KMS-11 (cell line): Measurements from ENCODE around the gene GTF2H1.

Experiments
- H2AFZ ChIP-seq: fragments of 200-600 bp; sonication (generic); 2 replicates; pipeline ENCODE4 v1.6.1; 2016; ENCODE audit warnings: antibody characterized with exemption, mixed run types, low read depth
- H3K27ac ChIP-seq: fragments of 200-600 bp; sonication (generic); 2 replicates; pipeline ENCODE4 v1.6.1; 2016; ENCODE audit warnings: mild to moderate bottlenecking, mixed run types
- H3K27me3 ChIP-seq: fragments of 200-600 bp; sonication (generic); 2 replicates; pipeline ENCODE4 v1.6.1; 2017; ENCODE audit warnings: mild to moderate bottlenecking, low read depth, mixed run types, moderate library complexity; ENCODE audit not compliant: insufficient read depth
- H3K36me3 ChIP-seq: fragments of 200-600 bp; sonication (generic); 2 replicates; pipeline ENCODE4 v1.6.1; 2017; ENCODE audit warnings: mild to moderate bottlenecking, mixed run types; ENCODE audit not compliant: insufficient read depth
- H3K4me1 ChIP-seq: fragments of 200-600 bp; sonication (generic); 2 replicates; pipeline ENCODE4 v1.6.1; 2016; ENCODE audit warnings: mild to moderate bottlenecking, low read depth, mixed run types; ENCODE audit not compliant: poor library complexity, severe bottlenecking
- H3K4me2 ChIP-seq: fragments of 200-600 bp; sonication (generic); 2 replicates; pipeline ENCODE4 v1.7.0; 2016; ENCODE audit warnings: mild to moderate bottlenecking, mixed run types
- H3K4me3 ChIP-seq: fragments of 200-600 bp; sonication (generic); IDR thresholded peaks from 2 replicates; pipeline ENCODE4 v1.6.1; 2017; ENCODE audit warnings: low read depth, low read length, mixed read lengths; ENCODE audit not compliant: insufficient read depth
- H3K79me2 ChIP-seq: fragments of 200-600 bp; sonication (generic); 2 replicates; pipeline ENCODE4 v1.6.1; 2016; ENCODE audit warnings: low read depth, mixed run types; ENCODE audit not compliant: insufficient read depth
- H3K9ac ChIP-seq: fragments of 200-600 bp; sonication (generic); 2 replicates; pipeline ENCODE4 v1.6.1; 2016; ENCODE audit warnings: mild to moderate bottlenecking, mixed run types
- H4K20me1 ChIP-seq: fragments of 200-600 bp; sonication (generic); 2 replicates; pipeline ENCODE4 v1.6.1; 2016; ENCODE audit warnings: mild to moderate bottlenecking, mixed run types; ENCODE audit not compliant: insufficient read depth
- CTCF ChIP-seq: fragments of 200-600 bp; sonication (generic); conservative IDR thresholded peaks from 2 replicates; pipeline ENCODE4 v1.6.1; 2017; ENCODE audit warnings: low read depth, mild to moderate bottlenecking, antibody characterized with exemption, low read length, moderate library complexity, mixed read lengths

GTF2H1 gene

GRCh38 chr11:18285841-18286240, 36.5 kb upstream of the GTF2H1 start:
- Histone ChIP-seq H3K79me2 (no peaks in the 10 kb centered on the region), H3K9ac (no peak overlapping the region), H3K27ac (no peak overlapping the region), H3K36me3 (no peaks in the 10 kb centered on the region), H3K4me2 (no peak overlapping the region), H2AFZ (no peak overlapping the region), H3K4me3 (no peak overlapping the region), H3K27me3 (no peaks in the 10 kb centered on the region), H4K20me1 (no peaks in the 10 kb centered on the region), H3K4me1 (peaks cover 4% of the 10 kb centered on the region)
- no peak for TF ChIP-seq CTCF

- H2AFZ ChIP-seq: no peak overlapping the region
- H3K4me1 ChIP-seq: no peaks in the 10 kb centered on the region
- H3K9ac ChIP-seq: no peak overlapping the region
- H3K79me2 ChIP-seq: no peaks in the 10 kb centered on the region
- no peaks in the 10 kb centered on the region for H3K27me3 ChIP-seq
- no peak overlapping the region for H3K4me2 ChIP-seq
- H3K36me3 ChIP-seq: peaks cover 3% of the 10 kb centered on the region; the same call in 1 of the 2 replicates
- H3K27ac ChIP-seq: no peak overlapping the region
- no peak for TF ChIP-seq CTCF
- no peak overlapping the region for H3K4me3 ChIP-seq
- no peaks in the 10 kb centered on the region for H4K20me1 ChIP-seq
Measured at GRCh38 chr11:18288911-18289310, 33.5 kb upstream of the GTF2H1 start.

GRCh38 chr11:18294862-18295261, 27.5 kb upstream of the GTF2H1 start:
- Histone ChIP-seq H2AFZ (no peak overlapping the region), H3K36me3 (peaks cover 7% of the 10 kb centered on the region; the same call in 1 of the 2 replicates), H3K27ac (no peak overlapping the region), H3K9ac (no peak overlapping the region), H3K79me2 (no peaks in the 10 kb centered on the region), H3K4me1 (no peaks in the 10 kb centered on the region), H3K4me2 (no peak overlapping the region), H3K4me3 (no peak overlapping the region), H4K20me1 (no peaks in the 10 kb centered on the region), H3K27me3 (no peaks in the 10 kb centered on the region)
- TF ChIP-seq CTCF: no peak

- Histone ChIP-seq H3K79me2 (no peaks in the 10 kb centered on the region), H3K27ac (no peak overlapping the region), H3K4me3 (no peak overlapping the region), H3K4me1 (no peaks in the 10 kb centered on the region), H3K27me3 (no peaks in the 10 kb centered on the region), H3K36me3 (peaks cover 7% of the 10 kb centered on the region; the same call in 1 of the 2 replicates), H2AFZ (no peak overlapping the region), H4K20me1 (no peaks in the 10 kb centered on the region), H3K4me2 (no peak overlapping the region), H3K9ac (no peak overlapping the region)
- TF ChIP-seq CTCF: no peak
Measured at GRCh38 chr11:18295316-18295715, 27.1 kb upstream of the GTF2H1 start.
